WTC11 (cell line): Measurements from ENCODE around the gene LGALS12. TPM values are rescaled to one million over a fixed set of nuclear protein-coding genes. Genes with fewer than 3 reads are reported as not detected.

Experiments
- ATAC-seq: fragments of 200-7000 bp; cut with Tn5 transposase; 2 replicates; pipeline ENCODE4 v1.10.0; 2021; ENCODE audit warnings: mild to moderate bottlenecking, moderate library complexity
- CTCF ChIA-PET: fragments of 300-600 bp; sonication (Branson Sonifier 250); formaldehyde crosslinking; loops from one replicate; lab custom pipeline; 2021; ENCODE audit warnings: antibody characterized with exemption; lab: Charles Lee
- POLR2A ChIA-PET: fragments of 350-600 bp; sonication (Branson Sonifier 250); formaldehyde crosslinking; loops from one replicate; lab custom pipeline; 2021; ENCODE audit warnings: antibody characterized with exemption; lab: Charles Lee
- DNase-seq: peaks from one replicate; pipeline ENCODE4 v3.0.0; 2021; ENCODE audit warnings: low spot score
- H3K27ac Mint-ChIP-seq: 2 replicates; pipeline ENCODE4 v1.8.0; 2021; ENCODE audit warnings: mixed read lengths
- H3K27me3 Mint-ChIP-seq: 2 replicates; pipeline ENCODE4 v1.8.0; 2021; ENCODE audit warnings: low read depth, mild to moderate bottlenecking, moderate library complexity, mixed read lengths
- H3K36me3 Mint-ChIP-seq: 2 replicates; pipeline ENCODE4 v1.8.0; 2021; ENCODE audit warnings: mixed read lengths
- H3K4me1 Mint-ChIP-seq: 2 replicates; pipeline ENCODE4 v1.8.0; 2022; ENCODE audit warnings: mixed read lengths
- H3K4me3 Mint-ChIP-seq: 2 replicates; pipeline ENCODE4 v1.8.0; 2021; ENCODE audit warnings: mild to moderate bottlenecking, moderate library complexity, mixed read lengths
- H3K9me3 Mint-ChIP-seq: 2 replicates; pipeline ENCODE4 v1.8.0; 2021; ENCODE audit warnings: mixed read lengths
- CREB1 ChIP-seq: sonication (generic); formaldehyde crosslinking; IDR thresholded peaks from 2 replicates; pipeline ENCODE4 v1.8.0; 2023; ENCODE audit warnings: mild to moderate bottlenecking, missing genetic modification reagents
- ETV6 ChIP-seq: sonication (generic); formaldehyde crosslinking; IDR thresholded peaks from 2 replicates; pipeline ENCODE4 v1.8.1; 2022; ENCODE audit warnings: mild to moderate bottlenecking, missing genetic modification reagents
- FOXP1 ChIP-seq: sonication (generic); formaldehyde crosslinking; IDR thresholded peaks from 2 replicates; pipeline ENCODE4 v1.8.0; 2022; ENCODE audit warnings: missing genetic modification reagents, mild to moderate bottlenecking, moderate library complexity, borderline replicate concordance
- GRHL2 ChIP-seq: fragments of 250-450 bp; sonication (Bioruptor Pico); IDR thresholded peaks from 2 replicates; pipeline ENCODE4 v1.8.0; 2022; ENCODE audit warnings: mild to moderate bottlenecking, moderate library complexity; ENCODE audit not compliant: insufficient replicate concordance, severe bottlenecking
- OVOL2 ChIP-seq: fragments of 250-450 bp; sonication (Bioruptor Pico); IDR thresholded peaks from 2 replicates; pipeline ENCODE4 v1.9.0; 2021; ENCODE audit warnings: mild to moderate bottlenecking, borderline replicate concordance
- RORB ChIP-seq: fragments of 250-450 bp; sonication (Bioruptor Pico); IDR thresholded peaks from 2 replicates; pipeline ENCODE4 v1.9.0; 2021; ENCODE audit warnings: mild to moderate bottlenecking
- TCF7 ChIP-seq: sonication (generic); formaldehyde crosslinking; IDR thresholded peaks from 2 replicates; pipeline ENCODE4 v1.8.0; 2022; ENCODE audit warnings: mild to moderate bottlenecking, low read depth, missing genetic modification reagents, moderate library complexity
- ZNF121 ChIP-seq: sonication (generic); formaldehyde crosslinking; IDR thresholded peaks from 2 replicates; pipeline ENCODE4 v1.8.0; 2023; ENCODE audit warnings: missing genetic modification reagents
- ZNF416 ChIP-seq: fragments of 250-450 bp; sonication (Bioruptor Pico); IDR thresholded peaks from 2 replicates; pipeline ENCODE4 v1.9.0; 2021; ENCODE audit warnings: mild to moderate bottlenecking, inconsistent platforms
- total RNA-seq: library from RNA; stranded (reverse); gene quantifications from 3 replicates; pipeline ENCODE4 v1.2.3, GENCODE V29; 2021
- TF ChIP-seq, protein P1 (sequence below): fragments of 250-450 bp; sonication (Bioruptor Pico); IDR thresholded peaks from 2 replicates; pipeline ENCODE4 v1.9.0; 2021; ENCODE audit warnings: mild to moderate bottlenecking
- TF ChIP-seq, protein P2 (sequence below): sonication (generic); formaldehyde crosslinking; IDR thresholded peaks from 2 replicates; pipeline ENCODE4 v1.8.1; 2023; ENCODE audit warnings: mild to moderate bottlenecking, moderate library complexity, missing genetic modification reagents
- TF ChIP-seq, protein P3 (sequence below): sonication (generic); formaldehyde crosslinking; IDR thresholded peaks from 2 replicates; pipeline ENCODE4 v1.8.1; 2023; ENCODE audit warnings: mild to moderate bottlenecking, missing genetic modification reagents
- TF ChIP-seq, protein P4 (sequence below): fragments of 250-450 bp; sonication (Bioruptor Pico); IDR thresholded peaks from 2 replicates; pipeline ENCODE4 v1.9.0; 2021; ENCODE audit warnings: mild to moderate bottlenecking, borderline replicate concordance
- TF ChIP-seq, protein P5 (sequence below): sonication (generic); formaldehyde crosslinking; IDR thresholded peaks from 2 replicates; pipeline ENCODE4 v1.8.0; 2023; ENCODE audit warnings: missing genetic modification reagents, mild to moderate bottlenecking, borderline replicate concordance
- TF ChIP-seq, protein P6 (sequence below): sonication (generic); formaldehyde crosslinking; IDR thresholded peaks from 2 replicates; pipeline ENCODE4 v1.8.0; 2022; ENCODE audit warnings: mild to moderate bottlenecking, missing genetic modification reagents

LGALS12 gene
- total RNA-seq, 1 experiment from 2014 or later, result 1.4 TPM

DNA sequence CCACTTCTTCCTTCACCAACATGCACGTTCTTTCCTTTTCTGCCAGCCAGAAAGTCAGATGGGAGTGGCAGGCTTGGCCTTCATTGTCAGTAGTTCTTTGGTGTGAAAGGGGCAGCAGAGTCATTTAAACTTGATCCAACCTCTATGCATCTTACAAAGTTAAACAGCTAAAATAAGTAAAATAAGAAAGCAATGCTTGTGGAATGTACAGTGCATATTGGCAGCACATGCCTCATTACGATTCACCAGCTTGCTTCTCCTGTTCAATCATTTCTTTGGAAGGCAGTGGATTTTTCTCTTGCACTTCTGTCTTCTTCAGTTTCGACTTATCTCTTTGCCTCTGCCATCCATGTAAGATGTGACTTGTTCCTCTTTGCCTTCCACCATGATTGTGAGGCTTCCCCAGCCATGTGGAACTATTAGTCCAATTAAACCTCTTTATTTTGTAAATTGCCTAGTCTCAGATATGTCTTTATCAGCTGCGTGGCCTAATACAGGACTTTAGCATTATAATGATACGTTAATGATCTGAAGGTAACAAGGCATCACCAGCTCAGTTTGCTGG lies 14.8 kb downstream of the LGALS12 start (continued):
- TF ChIP-seq ZNF121 (CRISPR knock-in tag), result no peak

DNA sequence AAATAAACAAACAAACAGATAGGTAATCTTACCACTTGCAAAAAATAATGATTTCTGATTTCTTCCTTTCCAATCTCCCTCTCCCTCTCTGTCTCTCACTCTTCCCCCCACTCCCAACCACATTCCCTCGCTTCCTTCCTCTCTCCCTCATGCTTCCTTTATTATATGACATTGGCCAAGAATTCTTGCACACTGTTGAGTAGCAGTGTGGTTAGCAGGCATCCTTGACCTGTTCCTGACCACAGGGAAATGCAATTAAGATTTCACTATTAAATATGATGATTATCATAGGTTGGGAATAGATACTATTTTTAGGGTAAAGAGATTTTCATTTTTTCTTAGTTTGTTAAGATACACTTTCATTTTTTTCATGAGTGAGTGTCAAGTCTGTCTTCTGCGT lies 16.0 kb downstream of the LGALS12 start:
- TF ChIP-seq, protein P1, sequence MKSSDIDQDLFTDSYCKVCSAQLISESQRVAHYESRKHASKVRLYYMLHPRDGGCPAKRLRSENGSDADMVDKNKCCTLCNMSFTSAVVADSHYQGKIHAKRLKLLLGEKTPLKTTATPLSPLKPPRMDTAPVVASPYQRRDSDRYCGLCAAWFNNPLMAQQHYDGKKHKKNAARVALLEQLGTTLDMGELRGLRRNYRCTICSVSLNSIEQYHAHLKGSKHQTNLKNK (CRISPR knock-in tag), result no peak
- TF ChIP-seq TCF7 (CRISPR knock-in tag) (no peak), CREB1 (CRISPR knock-in tag) (no peak), RORB (CRISPR knock-in tag) (no peak)
- no peak for DNase-seq
- H3K9me3 Mint-ChIP-seq, result peaks cover 56% of the 10 kb centered on the region
- no peak overlapping the region for H3K27ac Mint-ChIP-seq
- POLR2A ChIA-PET, result no interaction called here
- H3K36me3 Mint-ChIP-seq, result peaks cover 57% of the 10 kb centered on the region
- CTCF ChIA-PET, result no interaction called here
- no peak for ATAC-seq
- H3K4me1 Mint-ChIP-seq, result peaks cover 6% of the 10 kb centered on the region; the same call in 1 of the 2 replicates
- H3K4me3 Mint-ChIP-seq, result no peak overlapping the region
- peaks cover 7% of the 10 kb centered on the region; the same call in 1 of the 2 replicates for H3K27me3 Mint-ChIP-seq

DNA sequence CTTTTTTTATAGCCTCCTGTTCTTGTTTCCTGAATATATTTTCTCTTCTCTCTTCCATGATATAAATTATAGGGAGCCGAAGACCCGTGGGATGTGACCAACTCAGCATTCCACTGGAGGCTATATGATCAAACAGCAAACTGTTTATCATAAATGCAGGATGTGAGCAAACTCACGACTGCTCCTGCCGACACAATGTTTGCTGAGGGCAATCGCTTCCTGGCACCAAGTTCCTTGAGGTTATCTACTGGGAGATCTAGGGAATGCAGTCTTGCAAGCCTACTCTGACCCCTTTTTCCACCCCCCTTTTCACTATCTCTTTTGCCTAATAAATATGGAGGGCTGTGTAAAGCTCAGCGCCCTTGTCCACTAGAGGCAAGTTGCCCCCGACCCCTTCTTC lies 17.3 kb downstream of the LGALS12 start:
- TF ChIP-seq, protein P2, sequence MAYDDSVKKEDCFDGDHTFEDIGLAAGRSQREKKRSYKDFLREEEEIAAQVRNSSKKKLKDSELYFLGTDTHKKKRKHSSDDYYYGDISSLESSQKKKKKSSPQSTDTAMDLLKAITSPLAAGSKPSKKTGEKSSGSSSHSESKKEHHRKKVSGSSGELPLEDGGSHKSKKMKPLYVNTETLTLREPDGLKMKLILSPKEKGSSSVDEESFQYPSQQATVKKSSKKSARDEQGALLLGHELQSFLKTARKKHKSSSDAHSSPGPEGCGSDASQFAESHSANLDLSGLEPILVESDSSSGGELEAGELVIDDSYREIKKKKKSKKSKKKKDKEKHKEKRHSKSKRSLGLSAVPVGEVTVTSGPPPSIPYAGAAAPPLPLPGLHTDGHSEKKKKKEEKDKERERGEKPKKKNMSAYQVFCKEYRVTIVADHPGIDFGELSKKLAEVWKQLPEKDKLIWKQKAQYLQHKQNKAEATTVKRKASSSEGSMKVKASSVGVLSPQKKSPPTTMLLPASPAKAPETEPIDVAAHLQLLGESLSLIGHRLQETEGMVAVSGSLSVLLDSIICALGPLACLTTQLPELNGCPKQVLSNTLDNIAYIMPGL (CRISPR knock-in tag), result no peak
- TF ChIP-seq FOXP1 (CRISPR knock-in tag), result no peak
- TF ChIP-seq, protein P3, sequence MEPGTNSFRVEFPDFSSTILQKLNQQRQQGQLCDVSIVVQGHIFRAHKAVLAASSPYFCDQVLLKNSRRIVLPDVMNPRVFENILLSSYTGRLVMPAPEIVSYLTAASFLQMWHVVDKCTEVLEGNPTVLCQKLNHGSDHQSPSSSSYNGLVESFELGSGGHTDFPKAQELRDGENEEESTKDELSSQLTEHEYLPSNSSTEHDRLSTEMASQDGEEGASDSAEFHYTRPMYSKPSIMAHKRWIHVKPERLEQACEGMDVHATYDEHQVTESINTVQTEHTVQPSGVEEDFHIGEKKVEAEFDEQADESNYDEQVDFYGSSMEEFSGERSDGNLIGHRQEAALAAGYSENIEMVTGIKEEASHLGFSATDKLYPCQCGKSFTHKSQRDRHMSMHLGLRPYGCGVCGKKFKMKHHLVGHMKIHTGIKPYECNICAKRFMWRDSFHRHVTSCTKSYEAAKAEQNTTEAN (CRISPR knock-in tag), result no peak
- no peak for TF ChIP-seq GRHL2 (CRISPR knock-in tag)
- TF ChIP-seq, protein P4, sequence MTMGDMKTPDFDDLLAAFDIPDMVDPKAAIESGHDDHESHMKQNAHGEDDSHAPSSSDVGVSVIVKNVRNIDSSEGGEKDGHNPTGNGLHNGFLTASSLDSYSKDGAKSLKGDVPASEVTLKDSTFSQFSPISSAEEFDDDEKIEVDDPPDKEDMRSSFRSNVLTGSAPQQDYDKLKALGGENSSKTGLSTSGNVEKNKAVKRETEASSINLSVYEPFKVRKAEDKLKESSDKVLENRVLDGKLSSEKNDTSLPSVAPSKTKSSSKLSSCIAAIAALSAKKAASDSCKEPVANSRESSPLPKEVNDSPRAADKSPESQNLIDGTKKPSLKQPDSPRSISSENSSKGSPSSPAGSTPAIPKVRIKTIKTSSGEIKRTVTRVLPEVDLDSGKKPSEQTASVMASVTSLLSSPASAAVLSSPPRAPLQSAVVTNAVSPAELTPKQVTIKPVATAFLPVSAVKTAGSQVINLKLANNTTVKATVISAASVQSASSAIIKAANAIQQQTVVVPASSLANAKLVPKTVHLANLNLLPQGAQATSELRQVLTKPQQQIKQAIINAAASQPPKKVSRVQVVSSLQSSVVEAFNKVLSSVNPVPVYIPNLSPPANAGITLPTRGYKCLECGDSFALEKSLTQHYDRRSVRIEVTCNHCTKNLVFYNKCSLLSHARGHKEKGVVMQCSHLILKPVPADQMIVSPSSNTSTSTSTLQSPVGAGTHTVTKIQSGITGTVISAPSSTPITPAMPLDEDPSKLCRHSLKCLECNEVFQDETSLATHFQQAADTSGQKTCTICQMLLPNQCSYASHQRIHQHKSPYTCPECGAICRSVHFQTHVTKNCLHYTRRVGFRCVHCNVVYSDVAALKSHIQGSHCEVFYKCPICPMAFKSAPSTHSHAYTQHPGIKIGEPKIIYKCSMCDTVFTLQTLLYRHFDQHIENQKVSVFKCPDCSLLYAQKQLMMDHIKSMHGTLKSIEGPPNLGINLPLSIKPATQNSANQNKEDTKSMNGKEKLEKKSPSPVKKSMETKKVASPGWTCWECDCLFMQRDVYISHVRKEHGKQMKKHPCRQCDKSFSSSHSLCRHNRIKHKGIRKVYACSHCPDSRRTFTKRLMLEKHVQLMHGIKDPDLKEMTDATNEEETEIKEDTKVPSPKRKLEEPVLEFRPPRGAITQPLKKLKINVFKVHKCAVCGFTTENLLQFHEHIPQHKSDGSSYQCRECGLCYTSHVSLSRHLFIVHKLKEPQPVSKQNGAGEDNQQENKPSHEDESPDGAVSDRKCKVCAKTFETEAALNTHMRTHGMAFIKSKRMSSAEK (CRISPR knock-in tag), result no peak
- H3K27me3 Mint-ChIP-seq, result peaks cover 7% of the 10 kb centered on the region; the same call in 1 of the 2 replicates
- peaks cover 61% of the 10 kb centered on the region for H3K36me3 Mint-ChIP-seq
- H3K4me1 Mint-ChIP-seq, result peaks cover 14% of the 10 kb centered on the region
- ChIA-PET POLR2A (no interaction called here), CTCF (no interaction called here)
- no peak overlapping the region for H3K27ac Mint-ChIP-seq
- ATAC-seq (no peak), DNase-seq (no peak)
- H3K9me3 Mint-ChIP-seq, result peaks cover 56% of the 10 kb centered on the region
- H3K4me3 Mint-ChIP-seq, result no peak overlapping the region

DNA sequence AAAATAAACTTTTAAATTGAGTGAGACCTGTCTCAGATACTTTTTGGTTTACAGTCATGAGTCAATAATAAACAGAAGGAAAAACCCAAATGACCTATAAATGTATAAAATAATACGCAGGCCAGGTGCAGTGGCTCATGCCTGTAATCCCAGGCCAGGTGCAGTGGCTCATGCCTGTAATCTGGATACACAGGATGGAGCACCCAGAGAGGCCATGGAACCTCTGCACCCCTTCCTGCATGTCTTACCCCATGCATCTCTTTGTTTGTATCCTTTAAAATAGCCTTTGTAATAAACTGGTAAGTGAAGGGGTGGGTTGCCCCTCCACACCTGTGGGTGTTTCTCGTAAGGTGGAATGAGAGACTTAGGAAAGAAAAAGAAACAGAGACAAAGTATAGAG lies 21.8 kb downstream of the LGALS12 start:
- Mint-ChIP-seq H3K27me3 (peaks cover 7% of the 10 kb centered on the region; the same call in 1 of the 2 replicates), H3K27ac (peak overlapping the region; percentile 99), H3K4me1 (peaks cover 45% of the 10 kb centered on the region), H3K9me3 (peaks cover 23% of the 10 kb centered on the region), H3K36me3 (peaks cover 29% of the 10 kb centered on the region), H3K4me3 (peak overlapping the region; percentile 31; the same call in 1 of the 2 replicates)
- POLR2A ChIA-PET, result no interaction called here
- CTCF ChIA-PET, result no interaction called here
- ATAC-seq, result 0 out of 2 replicates have a peak, but pooled peaks have one; percentile 7
- DNase-seq, result no peak
- TF ChIP-seq, protein P5, sequence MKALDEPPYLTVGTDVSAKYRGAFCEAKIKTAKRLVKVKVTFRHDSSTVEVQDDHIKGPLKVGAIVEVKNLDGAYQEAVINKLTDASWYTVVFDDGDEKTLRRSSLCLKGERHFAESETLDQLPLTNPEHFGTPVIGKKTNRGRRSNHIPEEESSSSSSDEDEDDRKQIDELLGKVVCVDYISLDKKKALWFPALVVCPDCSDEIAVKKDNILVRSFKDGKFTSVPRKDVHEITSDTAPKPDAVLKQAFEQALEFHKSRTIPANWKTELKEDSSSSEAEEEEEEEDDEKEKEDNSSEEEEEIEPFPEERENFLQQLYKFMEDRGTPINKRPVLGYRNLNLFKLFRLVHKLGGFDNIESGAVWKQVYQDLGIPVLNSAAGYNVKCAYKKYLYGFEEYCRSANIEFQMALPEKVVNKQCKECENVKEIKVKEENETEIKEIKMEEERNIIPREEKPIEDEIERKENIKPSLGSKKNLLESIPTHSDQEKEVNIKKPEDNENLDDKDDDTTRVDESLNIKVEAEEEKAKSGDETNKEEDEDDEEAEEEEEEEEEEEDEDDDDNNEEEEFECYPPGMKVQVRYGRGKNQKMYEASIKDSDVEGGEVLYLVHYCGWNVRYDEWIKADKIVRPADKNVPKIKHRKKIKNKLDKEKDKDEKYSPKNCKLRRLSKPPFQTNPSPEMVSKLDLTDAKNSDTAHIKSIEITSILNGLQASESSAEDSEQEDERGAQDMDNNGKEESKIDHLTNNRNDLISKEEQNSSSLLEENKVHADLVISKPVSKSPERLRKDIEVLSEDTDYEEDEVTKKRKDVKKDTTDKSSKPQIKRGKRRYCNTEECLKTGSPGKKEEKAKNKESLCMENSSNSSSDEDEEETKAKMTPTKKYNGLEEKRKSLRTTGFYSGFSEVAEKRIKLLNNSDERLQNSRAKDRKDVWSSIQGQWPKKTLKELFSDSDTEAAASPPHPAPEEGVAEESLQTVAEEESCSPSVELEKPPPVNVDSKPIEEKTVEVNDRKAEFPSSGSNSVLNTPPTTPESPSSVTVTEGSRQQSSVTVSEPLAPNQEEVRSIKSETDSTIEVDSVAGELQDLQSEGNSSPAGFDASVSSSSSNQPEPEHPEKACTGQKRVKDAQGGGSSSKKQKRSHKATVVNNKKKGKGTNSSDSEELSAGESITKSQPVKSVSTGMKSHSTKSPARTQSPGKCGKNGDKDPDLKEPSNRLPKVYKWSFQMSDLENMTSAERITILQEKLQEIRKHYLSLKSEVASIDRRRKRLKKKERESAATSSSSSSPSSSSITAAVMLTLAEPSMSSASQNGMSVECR (CRISPR knock-in tag), result no peak
- no peak for TF ChIP-seq OVOL2 (CRISPR knock-in tag)
- TF ChIP-seq, protein P6, sequence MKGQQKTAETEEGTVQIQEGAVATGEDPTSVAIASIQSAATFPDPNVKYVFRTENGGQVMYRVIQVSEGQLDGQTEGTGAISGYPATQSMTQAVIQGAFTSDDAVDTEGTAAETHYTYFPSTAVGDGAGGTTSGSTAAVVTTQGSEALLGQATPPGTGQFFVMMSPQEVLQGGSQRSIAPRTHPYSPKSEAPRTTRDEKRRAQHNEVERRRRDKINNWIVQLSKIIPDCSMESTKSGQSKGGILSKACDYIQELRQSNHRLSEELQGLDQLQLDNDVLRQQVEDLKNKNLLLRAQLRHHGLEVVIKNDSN, result no peak
- TF ChIP-seq ZNF416 (CRISPR knock-in tag), result no peak
- no peak for TF ChIP-seq ETV6 (CRISPR knock-in tag)
